ENCODE data around the gene PIGO. TPM values are rescaled to one million over a fixed set of nuclear protein-coding genes. Genes with fewer than 3 reads are reported as not detected.

The PIGO gene
- total and polyA plus RNA-seq, 2 of the 8 experiments (the other 6 are each of a cell fraction or from before 2014, with no cell fraction given), result 20.5 to 31.3 TPM

GRCh38 chr9:35106343-35106730 lies 9.9 kb upstream of the PIGO start:
- Histone ChIP-seq H3K4ac (replicated peaks; ENCODE audit: insufficient read length, low read depth, low read length) (no peak overlapping the region), H3K27me3 (replicated peaks in 1 of 4; ENCODE audit: control insufficient read depth in 3 of 4, extremely low read depth in 1 of 4, insufficient read depth in 3 of 4, low read length in 3 of 4) (no peaks in the 10 kb centered on the region), H4K8ac (ENCODE audit: extremely low read depth, insufficient read depth, low read length) (no peak overlapping the region), H3K4me2 (ENCODE audit: insufficient read depth in 1 of 2, low read depth in 2 of 2, low read length in 2 of 2) (no peak overlapping the region), H3K23me2 (ENCODE audit: low read depth, low read length) (peaks cover 15% of the 10 kb centered on the region), H4K20me1 (replicated peaks in 1 of 2; ENCODE audit: control insufficient read depth in 1 of 2, insufficient read depth in 2 of 2, low read length in 2 of 2) (peaks cover 4 to 7% of the 10 kb centered on the region in 2 experiments), H3K36me3 (ENCODE audit: control insufficient read depth in 2 of 4, insufficient read depth in 4 of 4, low read length in 3 of 4) (peaks cover 0 to 5% (median 3%) of the 10 kb centered on the region in 4 experiments; a peak in 5 of 8 replicates), H2BK12ac (ENCODE audit: low read depth, low read length) (no peak overlapping the region), H2AFZ (ENCODE audit: low read length) (no peak overlapping the region), H3K4me3 (ENCODE audit: extremely low read depth in 1 of 4, insufficient read depth in 2 of 4, low read depth in 3 of 4, low read length in 4 of 4) (no peak overlapping the region), H2BK15ac (ENCODE audit: low read length) (no peak overlapping the region), H3K27ac (ENCODE audit: low read depth, low read length) (no peak overlapping the region), H4K5ac (ENCODE audit: insufficient read length, low read depth, low read length) (no peak overlapping the region), H3K79me2 (ENCODE audit: control insufficient read depth in 1 of 2, insufficient read depth in 2 of 2, low read length in 2 of 2) (peaks cover 0 to 15% of the 10 kb centered on the region in 2 experiments; a peak in 2 of 4 replicates), H2BK20ac (ENCODE audit: low read length) (no peak overlapping the region), H3K79me1 (ENCODE audit: low read depth, low read length) (peaks cover 7% of the 10 kb centered on the region), H2BK5ac (ENCODE audit: low read depth, low read length) (no peak overlapping the region), H3K9me3 (ENCODE audit: insufficient read depth in 2 of 2, low read depth in 1 of 2, low read length in 1 of 2) (no peaks in the 10 kb centered on the region), H3K23ac (ENCODE audit: insufficient read length) (no peak overlapping the region), H3K9ac (replicated peaks in 1 of 4; ENCODE audit: extremely low read depth in 1 of 4, low read depth in 3 of 4, low read length in 3 of 4) (no peak overlapping the region), H3K4me1 (replicated peaks in 1 of 4; ENCODE audit: control insufficient read depth in 3 of 4, insufficient read depth in 4 of 4, low read length in 3 of 4) (peaks cover 0 to 22% (median 6%) of the 10 kb centered on the region in 4 experiments; a peak in 5 of 7 replicates), H3K18ac (ENCODE audit: extremely low read depth, low read length) (no peak overlapping the region), H3K56ac (replicated peaks; ENCODE audit: insufficient read length, low read depth, low read length) (no peak overlapping the region), H2BK120ac (replicated peaks; ENCODE audit: low read depth, low read length) (no peak overlapping the region), H4K91ac (replicated peaks; ENCODE audit: insufficient read length, low read length) (no peak overlapping the region), H2AK5ac (ENCODE audit: low read depth, low read length) (no peak overlapping the region), H3K14ac (ENCODE audit: insufficient read length) (no peak overlapping the region)
- FAIRE-seq (no peak), DNase-seq (ENCODE audit: low read depth in 1 of 2, low spot score in 2 of 2) (no peak)
- ChIA-PET CTCF (ENCODE audit: partially characterized antibody) (interaction anchor here (1.4 to 1.5 kb wide), 2 partner anchors 10 to 310 kb away, joined by 4 to 7 read pairs; partner anchors contain the start of gene PIGO), POLR2A (ENCODE audit: partially characterized antibody) (interaction anchor here (0.6 to 17.4 kb wide), 9 partner anchors 6 to 409 kb away, joined by 3 to 440 read pairs (median 3); partner anchors contain the start of genes ATOSB, FANCG, PIGO and STOML2)
- WGBS, 2 experiments (ENCODE audit: extremely low coverage in 1 of 2, insufficient coverage in 1 of 2, insufficient read length in 1 of 2, insufficient replicate concordance in 2 of 2, low coverage in 1 of 2, low lambda C conversion rate in 2 of 2, missing lambda C conversion rate in 1 of 2), result 95% methylated on average over 6 of the region's 7 CpGs; no CpG with 5 or more reads in 1 of the 2 experiments
- no peak for TF ChIP-seq SP4 (IDR thresholded peaks at IDR 0.05; ENCODE audit: low read length)
- TF ChIP-seq CTCF (IDR thresholded peaks at IDR 0.05; ENCODE audit: control extremely low read depth in 1 of 3, insufficient read depth in 1 of 3, low read depth in 1 of 3, low read length in 3 of 3), result no peak
- TF ChIP-seq BACH1 (IDR thresholded peaks at IDR 0.05; ENCODE audit: low read length), result no peak
- no peak for TF ChIP-seq KDM4A (IDR thresholded peaks at IDR 0.05; ENCODE audit: low read depth, low read length, severe bottlenecking)
- no peak for TF ChIP-seq CTBP2 (IDR thresholded peaks at IDR 0.05; ENCODE audit: borderline replicate concordance, insufficient read depth, insufficient read length, low read length)
- TF ChIP-seq BCL11A (IDR thresholded peaks at IDR 0.05; ENCODE audit: low read depth in 2 of 2, low read length in 2 of 2), result no peak
- no peak for TF ChIP-seq HDAC6 (IDR thresholded peaks at IDR 0.05; ENCODE audit: low read depth, low read length)
- TF ChIP-seq ATF2 (IDR thresholded peaks at IDR 0.05; ENCODE audit: low read length), result no peak
- no peak for TF ChIP-seq TAF1 (IDR thresholded peaks at IDR 0.05; ENCODE audit: low read depth, low read length)
